GM21723 (cell line): ENCODE measurements around the gene CFAP251.
"Not testable (repeated sequence)": the region's sequence is repeated elsewhere in the genome, so short reads cannot be mapped to it uniquely, and the experiment has no call there.

ENCODE experiments used
- ATAC-seq: cut with Tn5 transposase; IDR thresholded peaks from one replicate; pipeline ENCODE4 v1.9.1; 2021; ENCODE audit warnings: mild to moderate bottlenecking, moderate library complexity; ENCODE audit not compliant: unreplicated experiment

Gene CFAP251

GRCh38 chr12:122023339-122024131 is 105.1 kb downstream of the CFAP251 start:
- no peak for ATAC-seq

- ATAC-seq, result no peak
Measured at GRCh38 chr12:122024132-122024785, 105.9 kb downstream of the CFAP251 start.

GRCh38 chr12:122026706-122027333 is 108.4 kb downstream of the CFAP251 start:
- no peak for ATAC-seq

- ATAC-seq, result no peak
Measured at GRCh38 chr12:122028165-122028904, 109.9 kb downstream of the CFAP251 start.

GRCh38 chr12:122028905-122029560 is 110.6 kb downstream of the CFAP251 start:
- peak; percentile 49 for ATAC-seq

GRCh38 chr12:122029620-122030423 is 111.4 kb downstream of the CFAP251 start:
- peak; percentile 12 for ATAC-seq

- no peak for ATAC-seq
Measured at GRCh38 chr12:122030424-122031035, 112.1 kb downstream of the CFAP251 start.

- no peak for ATAC-seq
Measured at GRCh38 chr12:122031342-122032216, 113.2 kb downstream of the CFAP251 start.

- ATAC-seq, result no peak
Measured at GRCh38 chr12:122032580-122032979, 114.2 kb downstream of the CFAP251 start.

GRCh38 chr12:122035292-122035691 is 116.9 kb downstream of the CFAP251 start:
- no peak for ATAC-seq

- ATAC-seq, result no peak
Measured at GRCh38 chr12:122036153-122036552, 117.8 kb downstream of the CFAP251 start.

- ATAC-seq, result no peak
Measured at GRCh38 chr12:122040579-122041386, 122.4 kb downstream of the CFAP251 start.

GRCh38 chr12:122041458-122041857 is 123.1 kb downstream of the CFAP251 start:
- ATAC-seq, result not testable (repeated sequence)

GRCh38 chr12:122042910-122043309 is 124.5 kb downstream of the CFAP251 start:
- no peak for ATAC-seq

- no peak for ATAC-seq
Measured at GRCh38 chr12:122043476-122043875, 125.1 kb downstream of the CFAP251 start.

GRCh38 chr12:122045262-122045661 is 126.9 kb downstream of the CFAP251 start:
- ATAC-seq, result no peak

- ATAC-seq, result no peak
Measured at GRCh38 chr12:122046145-122046544, 127.8 kb downstream of the CFAP251 start.

GRCh38 chr12:122048151-122048550 is 129.8 kb downstream of the CFAP251 start:
- no peak for ATAC-seq
